Measurements from ENCODE around the gene SPATA19. TPM values are rescaled to one million over a fixed set of nuclear protein-coding genes. Genes with fewer than 3 reads are reported as not detected.

The SPATA19 gene, protein sequence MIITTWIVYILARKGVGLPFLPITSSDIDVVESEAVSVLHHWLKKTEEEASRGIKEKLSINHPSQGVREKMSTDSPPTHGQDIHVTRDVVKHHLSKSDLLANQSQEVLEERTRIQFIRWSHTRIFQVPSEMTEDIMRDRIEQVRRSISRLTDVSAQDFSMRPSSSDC
- total RNA-seq (2014; rRNA removed; shearing (Covaris generic)) = not detected in 2 replicates

DNA sequence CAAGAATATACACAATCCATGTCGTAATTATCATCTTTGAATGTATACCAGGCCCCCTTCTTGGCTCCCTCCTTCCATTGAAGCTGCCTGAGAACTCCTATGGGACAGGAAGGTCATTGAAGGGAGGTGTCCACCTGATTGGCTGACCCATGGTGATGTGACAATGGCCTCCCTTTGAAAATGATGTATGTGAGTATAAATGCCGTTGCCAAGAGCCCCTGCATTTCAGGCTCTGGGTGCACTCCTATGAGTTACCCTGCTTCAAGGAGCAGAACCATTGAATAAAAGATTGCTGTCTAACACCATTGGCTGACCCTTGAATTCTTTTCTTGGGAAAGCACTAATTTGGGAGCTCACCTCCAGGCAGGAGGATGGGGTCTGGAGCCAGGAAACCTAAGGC, at the start of gene SPATA19:
Gene SPATA19, minus strand, starts transcription at position 101 of the 400 bp plus-strand sequence. Its CDS starts 67 bp downstream, at position 34.
- no peak for DNase-seq (ENCODE audit: low read depth)

DNA sequence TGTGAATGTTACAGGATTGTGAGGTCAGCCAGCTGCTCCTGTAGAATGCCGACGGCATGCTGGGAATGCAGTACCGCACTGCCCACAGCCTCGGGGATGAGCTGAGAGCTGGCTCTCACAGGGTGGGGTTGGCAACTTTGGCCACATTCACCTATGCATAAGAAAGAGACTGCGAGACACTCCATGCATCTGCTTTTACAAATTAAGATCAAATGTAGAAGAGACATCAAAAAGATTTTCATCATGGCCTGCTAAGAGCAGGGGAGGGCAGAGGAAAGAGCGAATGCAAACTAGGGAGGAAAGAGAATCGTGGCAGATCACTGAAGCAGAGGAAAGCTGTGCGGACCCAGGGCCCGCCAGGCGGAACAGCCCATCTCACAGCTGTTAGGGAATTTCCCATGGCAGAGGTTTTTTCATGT, 49.8 kb upstream of the SPATA19 start:
- DNase-seq (ENCODE audit: low read depth) = no peak

- no peak for DNase-seq (ENCODE audit: low read depth)
Measured at GRCh38 chr11:133893381-133893780, 48.1 kb upstream of the SPATA19 start.

DNA sequence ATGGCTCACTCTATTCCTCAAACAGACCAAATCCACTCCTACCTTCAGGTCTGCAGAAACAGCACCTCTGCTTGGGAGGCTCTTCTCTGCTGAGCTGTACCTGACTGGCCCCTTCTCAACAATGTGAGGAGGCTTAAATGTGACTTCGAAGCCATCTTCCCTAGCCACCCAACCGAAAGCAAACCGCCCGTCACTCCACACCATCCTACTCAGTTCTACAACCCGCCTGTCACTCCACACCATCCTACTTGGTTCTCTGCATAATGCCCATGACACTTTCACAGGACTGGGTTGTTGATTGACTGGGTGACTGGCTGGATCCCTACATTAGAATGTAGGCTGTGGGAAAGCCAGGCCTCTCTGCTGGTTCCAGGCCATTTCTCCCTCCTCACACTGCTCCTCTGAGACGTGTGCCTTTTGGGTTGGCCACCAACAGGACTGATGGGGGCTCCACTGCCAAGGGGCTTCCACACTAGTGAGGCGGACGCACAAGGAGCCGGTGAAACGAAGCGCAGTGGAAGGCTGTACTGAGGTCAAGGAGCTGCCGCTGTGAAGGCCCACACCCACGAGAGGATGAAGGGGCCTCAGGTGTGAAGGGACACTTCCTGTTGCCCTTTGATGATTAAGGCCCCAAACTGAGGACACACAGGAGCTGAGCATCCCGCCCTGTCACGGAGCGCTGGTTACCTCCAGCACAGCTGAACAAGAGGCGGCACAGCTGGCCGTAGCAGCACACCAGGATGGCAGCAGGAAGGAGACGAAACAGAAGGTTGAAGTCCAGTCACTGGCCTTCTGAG, 47.5 kb upstream of the SPATA19 start:
- no peak for DNase-seq (ENCODE audit: low read depth)

DNA sequence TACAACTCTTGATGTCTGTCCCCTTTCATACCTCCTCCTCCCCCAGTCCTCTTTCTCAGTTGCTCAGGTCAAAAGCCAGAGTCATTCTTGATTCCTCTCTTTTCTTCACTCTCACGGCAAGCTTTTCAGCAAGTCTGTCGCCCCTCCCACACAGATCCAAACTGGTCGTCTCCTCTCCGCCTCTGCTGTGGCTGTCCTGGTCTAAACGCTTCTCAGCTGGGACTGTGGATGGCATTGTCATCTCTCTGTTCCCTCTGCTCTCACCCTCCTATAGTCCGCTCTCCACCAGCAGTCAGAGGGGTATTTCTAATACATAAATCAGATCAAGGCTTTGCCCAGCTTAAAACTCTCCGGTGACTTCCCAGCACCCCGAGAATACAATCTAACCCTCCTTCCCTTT, 46.8 kb upstream of the SPATA19 start:
- DNase-seq (ENCODE audit: low read depth) = no peak

GRCh38 chr11:133889893-133890292, 44.6 kb upstream of the SPATA19 start:
- DNase-seq (ENCODE audit: low read depth) = no peak

GRCh38 chr11:133889188-133889587, 43.9 kb upstream of the SPATA19 start:
- no peak for DNase-seq (ENCODE audit: low read depth)

GRCh38 chr11:133887692-133888332, 42.5 kb upstream of the SPATA19 start:
- no peak for DNase-seq (ENCODE audit: low read depth)

- no peak for DNase-seq (ENCODE audit: low read depth)
Measured at GRCh38 chr11:133886029-133886428, 40.7 kb upstream of the SPATA19 start.

DNA sequence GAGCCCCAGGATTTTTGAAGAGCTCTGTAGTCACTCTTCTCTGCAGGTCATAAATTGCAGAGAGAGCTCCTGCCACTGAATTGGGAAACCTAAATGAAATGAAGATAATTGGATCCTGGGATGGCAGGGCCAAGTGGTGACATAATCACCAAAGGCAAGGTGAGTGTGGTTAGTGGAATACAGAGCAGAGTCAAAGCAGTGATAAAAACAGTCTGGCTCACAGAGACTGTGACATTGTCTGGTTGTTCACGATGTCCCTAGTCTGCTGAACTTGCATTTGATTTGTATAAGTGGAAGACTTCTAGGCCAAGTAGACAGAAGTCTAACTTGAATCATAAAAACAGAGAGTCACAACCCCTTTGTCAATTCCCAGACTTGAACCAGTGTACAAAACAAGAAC, 26.8 kb upstream of the SPATA19 start:
- no peak for DNase-seq (ENCODE audit: low read depth)

DNA sequence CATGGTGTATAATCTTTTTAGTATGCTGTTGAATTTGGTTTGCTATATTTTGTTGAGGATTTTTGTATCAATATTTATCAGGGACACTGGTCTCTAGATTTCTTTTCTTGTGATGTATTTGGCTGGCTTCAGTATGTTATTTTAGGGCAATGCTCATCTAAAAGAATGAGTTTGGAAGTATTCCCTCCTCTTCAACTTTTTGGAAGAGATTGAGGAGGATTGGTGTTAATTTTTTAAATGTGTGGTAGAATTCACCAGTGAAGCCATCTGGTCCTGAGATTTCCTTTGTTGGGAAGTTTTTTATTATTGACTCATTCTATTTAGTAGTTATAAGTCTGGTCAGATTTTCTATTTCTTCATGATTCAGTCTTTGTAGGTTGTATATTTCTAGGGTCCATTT, 22.1 kb upstream of the SPATA19 start:
- DNase-seq (ENCODE audit: low read depth) = no peak

DNA sequence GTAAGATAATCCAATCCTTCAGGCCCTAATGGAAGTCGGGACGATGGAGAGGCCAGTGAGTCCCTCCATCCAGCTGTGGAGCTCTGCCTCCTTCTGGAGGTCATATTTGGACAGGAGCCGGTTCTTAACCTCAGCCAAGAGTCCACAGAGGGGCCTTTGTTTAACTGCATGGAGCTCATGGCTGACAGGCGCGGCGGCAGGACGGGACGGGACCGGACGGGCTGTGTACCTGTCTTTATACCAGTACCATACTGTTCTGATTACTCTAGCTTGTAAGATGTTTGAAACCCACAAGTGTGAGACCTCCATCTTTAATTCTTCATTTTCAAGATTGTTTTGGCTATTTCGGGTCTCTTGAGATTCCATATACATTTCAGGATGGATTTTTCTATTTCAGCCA, 20.2 kb upstream of the SPATA19 start:
- no peak for DNase-seq (ENCODE audit: low read depth)

- no peak for DNase-seq (ENCODE audit: low read depth)
Measured at GRCh38 chr11:133864756-133865155, 19.4 kb upstream of the SPATA19 start.

- DNase-seq (ENCODE audit: low read depth) = no peak
Measured at GRCh38 chr11:133860151-133860550, 14.8 kb upstream of the SPATA19 start.

DNA sequence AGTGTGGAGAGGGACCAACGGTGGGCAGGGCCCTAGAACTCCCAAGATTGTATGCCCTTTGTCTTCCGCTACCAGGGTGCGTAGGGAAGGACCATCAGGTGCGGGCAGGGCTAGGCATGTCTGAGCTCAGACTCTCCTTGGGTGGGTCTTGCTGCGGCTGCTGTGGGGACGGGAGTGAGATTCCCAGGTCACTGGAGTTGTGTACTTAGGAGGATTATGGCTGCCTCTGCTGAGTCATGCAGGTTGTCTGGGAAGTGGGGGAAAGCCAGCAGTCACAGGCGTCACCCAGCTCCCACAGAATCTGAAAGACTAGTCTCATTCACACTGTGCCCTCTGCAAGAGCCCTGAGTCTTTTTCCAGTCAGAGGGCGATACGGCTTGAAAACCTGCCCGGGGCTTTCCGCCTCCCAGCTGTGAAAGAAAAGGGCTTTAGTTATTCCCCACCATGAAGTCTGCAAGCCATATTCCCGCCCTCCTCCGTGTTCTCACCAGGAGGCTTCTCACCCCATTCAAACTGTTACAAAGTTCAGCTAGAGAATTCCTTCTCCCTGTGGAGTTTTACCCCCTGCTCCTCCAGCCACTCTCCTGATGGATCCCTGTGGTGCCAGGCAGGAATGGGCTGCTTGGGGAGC, 9.1 kb upstream of the SPATA19 start:
- DNase-seq (ENCODE audit: low read depth) = peak; percentile 39

DNA sequence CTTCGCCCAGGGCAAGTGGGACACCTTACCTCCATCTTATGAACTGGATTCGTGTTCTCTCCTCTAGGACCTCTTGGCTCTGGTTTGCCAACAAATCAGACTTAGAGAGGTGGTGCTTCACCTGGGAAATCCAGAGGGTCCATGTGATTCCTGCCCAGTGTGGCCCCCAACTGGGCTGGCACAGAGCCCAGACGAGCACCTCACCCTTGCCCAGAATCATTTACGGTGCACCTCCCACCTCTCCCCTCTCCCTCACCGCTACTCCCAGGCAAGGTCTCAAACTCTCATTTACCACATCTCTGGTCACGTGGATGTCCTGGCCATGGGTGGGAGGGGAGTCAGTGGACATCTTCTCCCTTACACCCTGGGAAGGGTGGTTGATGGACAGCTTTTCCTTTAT, 1.1 kb downstream of the SPATA19 start:
- DNase-seq (ENCODE audit: low read depth) = no peak

DNA sequence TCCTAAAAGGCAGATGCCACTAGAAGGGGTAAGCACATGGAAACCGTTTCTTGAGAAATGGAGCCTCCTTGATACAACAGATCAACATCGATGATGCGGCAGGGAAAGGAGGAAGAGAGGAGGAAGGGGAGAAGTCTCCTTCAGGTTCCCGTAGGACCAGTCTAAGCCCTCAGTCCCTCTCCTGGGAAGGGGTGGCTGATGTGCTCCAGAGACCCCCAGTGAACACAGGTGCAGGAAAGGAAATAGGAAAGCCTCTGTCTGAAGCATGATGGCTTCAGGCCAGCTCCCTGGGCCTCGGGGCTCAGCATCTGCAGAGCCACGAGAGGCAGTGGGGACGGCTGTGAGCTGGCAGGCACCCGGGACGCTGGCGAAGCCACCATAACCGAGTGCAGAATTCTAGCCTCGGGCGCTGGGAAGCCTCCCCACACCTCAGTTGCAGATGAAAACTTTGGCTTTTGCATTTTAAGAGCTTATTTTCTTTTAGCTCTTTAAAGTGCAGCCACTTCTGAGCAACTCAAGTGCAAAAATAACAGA, 1.8 kb downstream of the SPATA19 start:
- DNase-seq (ENCODE audit: low read depth) = no peak

DNA sequence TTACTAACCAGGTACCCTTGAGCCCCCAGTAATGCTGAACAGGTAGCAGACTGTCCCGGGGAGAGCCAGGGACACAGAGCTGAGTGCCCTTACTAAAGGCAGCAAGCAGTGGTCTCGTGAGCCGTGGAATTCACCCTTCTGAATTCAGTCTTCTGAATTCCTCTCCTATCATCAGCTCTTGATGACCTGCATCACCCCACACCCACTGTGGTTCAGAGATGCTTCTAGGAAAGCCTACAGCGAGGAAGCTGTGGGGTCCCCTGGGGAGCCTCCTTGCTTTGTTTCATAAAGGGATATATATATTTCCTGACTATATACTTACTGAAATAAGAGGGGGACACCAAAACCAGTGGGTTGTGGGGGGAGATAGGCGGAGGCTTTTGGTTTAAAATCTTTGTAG, 2.6 kb downstream of the SPATA19 start:
- no peak for DNase-seq (ENCODE audit: low read depth)

DNA sequence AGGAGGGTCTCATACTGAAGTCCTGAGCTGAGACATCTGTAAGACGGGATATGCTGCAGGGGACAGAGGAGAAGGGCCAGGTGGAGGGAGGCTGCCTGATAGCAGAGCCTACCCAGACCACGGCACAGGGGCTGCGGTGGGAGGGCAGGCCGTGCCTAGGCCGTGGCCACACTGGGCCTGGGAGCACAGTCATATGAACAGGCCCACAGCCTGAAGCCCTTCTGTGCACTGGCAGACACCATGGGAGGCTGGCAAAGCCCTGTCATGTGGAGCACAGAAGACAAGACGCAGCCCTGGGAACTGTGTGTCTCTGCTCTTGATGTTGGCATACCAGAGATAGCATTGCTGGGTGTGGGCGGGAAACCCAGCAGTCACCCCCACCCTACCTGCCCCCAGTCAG, 3.3 kb downstream of the SPATA19 start:
- no peak for DNase-seq (ENCODE audit: low read depth)

GRCh38 chr11:133841279-133842043, 3.9 kb downstream of the SPATA19 start:
- peak; percentile 28 for DNase-seq (ENCODE audit: low read depth)

DNA sequence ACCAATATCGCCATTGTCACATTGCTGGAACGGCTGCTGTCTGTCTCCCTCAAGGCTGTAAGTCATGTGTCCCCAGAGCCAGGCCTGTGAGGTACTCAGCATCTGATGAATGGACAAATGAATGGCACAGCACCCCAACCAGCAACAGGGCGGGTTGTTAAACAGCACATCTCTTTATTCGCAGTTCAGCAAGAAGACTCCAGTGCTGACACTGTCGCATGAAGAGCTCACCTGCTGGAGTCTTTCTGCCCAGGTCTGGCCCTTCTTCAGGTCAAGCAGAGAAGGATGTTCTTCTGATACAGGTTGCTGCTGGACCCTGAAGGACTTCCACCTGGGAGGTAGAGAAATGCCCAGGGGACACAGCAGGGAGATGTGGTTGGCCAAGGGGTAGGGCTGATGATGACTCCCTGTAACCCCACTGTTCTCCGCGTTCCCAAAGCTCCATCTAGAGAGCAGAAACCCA, 4.8 kb downstream of the SPATA19 start:
- DNase-seq (ENCODE audit: low read depth) = no peak
